Nephron progenitor cell (in vitro differentiated cells): Measurements from ENCODE around the gene NEO1.

Source experiments
- DNase-seq: peaks from one replicate; pipeline ENCODE4 v3.0.0; 2021
- H3K27ac Mint-ChIP-seq: 2 replicates; pipeline ENCODE4 v1.8.0; 2021; ENCODE audit warnings: mild to moderate bottlenecking, moderate library complexity, mixed read lengths
- H3K27me3 Mint-ChIP-seq: 2 replicates; pipeline ENCODE4 v1.8.0; 2021; ENCODE audit warnings: mild to moderate bottlenecking, low read depth, mixed read lengths; ENCODE audit not compliant: poor library complexity
- H3K36me3 Mint-ChIP-seq: 2 replicates; pipeline ENCODE4 v1.8.0; 2021; ENCODE audit warnings: low read depth, mixed read lengths
- H3K4me1 Mint-ChIP-seq: 2 replicates; pipeline ENCODE4 v1.8.0; 2021; ENCODE audit warnings: mixed read lengths
- H3K4me3 Mint-ChIP-seq: 2 replicates; pipeline ENCODE4 v1.8.0; 2021; ENCODE audit warnings: mild to moderate bottlenecking, moderate library complexity, mixed read lengths
- H3K9me3 Mint-ChIP-seq: 2 replicates; pipeline ENCODE4 v1.8.0; 2021; ENCODE audit warnings: mild to moderate bottlenecking, moderate library complexity, mixed read lengths
- TF ChIP-seq, protein P1 (sequence below): fragments of 200-600 bp; sonication (generic); IDR thresholded peaks from 2 replicates; pipeline ENCODE4 v1.5.0; 2021; ENCODE audit warnings: antibody characterized with exemption

NEO1 gene

DNA sequence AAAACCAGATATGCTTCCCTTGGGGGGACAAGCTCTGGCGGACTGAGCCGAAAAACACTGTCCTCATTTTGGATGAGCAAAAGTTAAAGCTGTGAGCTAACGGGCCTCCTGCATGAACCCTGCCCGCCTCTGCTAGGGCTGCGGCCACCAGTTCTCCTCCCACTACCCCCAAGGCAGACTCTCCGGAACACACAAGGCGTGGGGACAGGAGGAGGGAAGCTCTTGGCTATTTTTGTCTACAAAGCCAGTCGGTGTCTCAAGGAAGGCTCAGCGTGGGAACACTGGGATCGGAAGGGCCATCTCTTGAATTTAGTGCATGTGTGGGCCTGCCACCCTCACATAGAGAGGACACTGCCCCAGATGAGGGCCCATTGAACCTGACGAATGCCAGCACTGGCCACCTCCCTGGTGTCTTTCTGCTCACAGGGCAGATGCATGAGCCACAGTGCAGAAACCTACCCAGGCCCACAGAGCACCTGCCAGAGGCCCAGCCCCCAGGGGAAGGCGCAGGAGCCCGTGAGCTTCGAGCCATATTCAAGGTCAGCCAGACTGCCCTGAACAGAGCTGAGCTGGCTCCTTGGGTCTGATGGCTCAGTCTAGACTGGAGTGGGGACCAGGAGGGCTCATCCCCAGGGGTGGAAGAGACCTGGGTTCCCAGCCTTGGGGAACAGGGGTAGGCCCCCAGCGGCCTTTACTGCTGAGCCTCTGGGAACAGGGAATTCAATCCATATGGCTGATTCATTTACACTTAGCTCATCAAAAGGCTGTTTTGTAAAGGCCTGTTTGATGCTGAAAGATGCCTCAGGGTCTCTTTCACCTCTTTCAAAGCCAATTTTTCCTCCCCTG is 278.2 kb downstream of the NEO1 start:
- TF ChIP-seq, protein P1, sequence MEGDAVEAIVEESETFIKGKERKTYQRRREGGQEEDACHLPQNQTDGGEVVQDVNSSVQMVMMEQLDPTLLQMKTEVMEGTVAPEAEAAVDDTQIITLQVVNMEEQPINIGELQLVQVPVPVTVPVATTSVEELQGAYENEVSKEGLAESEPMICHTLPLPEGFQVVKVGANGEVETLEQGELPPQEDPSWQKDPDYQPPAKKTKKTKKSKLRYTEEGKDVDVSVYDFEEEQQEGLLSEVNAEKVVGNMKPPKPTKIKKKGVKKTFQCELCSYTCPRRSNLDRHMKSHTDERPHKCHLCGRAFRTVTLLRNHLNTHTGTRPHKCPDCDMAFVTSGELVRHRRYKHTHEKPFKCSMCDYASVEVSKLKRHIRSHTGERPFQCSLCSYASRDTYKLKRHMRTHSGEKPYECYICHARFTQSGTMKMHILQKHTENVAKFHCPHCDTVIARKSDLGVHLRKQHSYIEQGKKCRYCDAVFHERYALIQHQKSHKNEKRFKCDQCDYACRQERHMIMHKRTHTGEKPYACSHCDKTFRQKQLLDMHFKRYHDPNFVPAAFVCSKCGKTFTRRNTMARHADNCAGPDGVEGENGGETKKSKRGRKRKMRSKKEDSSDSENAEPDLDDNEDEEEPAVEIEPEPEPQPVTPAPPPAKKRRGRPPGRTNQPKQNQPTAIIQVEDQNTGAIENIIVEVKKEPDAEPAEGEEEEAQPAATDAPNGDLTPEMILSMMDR, result no peak
- DNase-seq, result no peak
- Mint-ChIP-seq H3K4me3 (no peak overlapping the region), H3K36me3 (no peaks in the 10 kb centered on the region), H3K27ac (peak overlapping the region; percentile 34), H3K4me1 (peaks cover 30% of the 10 kb centered on the region), H3K27me3 (peaks cover 3% of the 10 kb centered on the region), H3K9me3 (no peaks in the 10 kb centered on the region)

GRCh38 chr15:73331501-73331900 is 279.2 kb downstream of the NEO1 start:
- Mint-ChIP-seq H3K27ac (no peak overlapping the region), H3K36me3 (no peaks in the 10 kb centered on the region), H3K9me3 (no peaks in the 10 kb centered on the region), H3K4me3 (no peak overlapping the region), H3K27me3 (peaks cover 3% of the 10 kb centered on the region), H3K4me1 (peaks cover 20% of the 10 kb centered on the region)
- no peak for DNase-seq
- TF ChIP-seq, protein P1, result no peak

GRCh38 chr15:73331991-73332925 is 280.0 kb downstream of the NEO1 start:
- TF ChIP-seq, protein P1, result no peak
- H3K27ac Mint-ChIP-seq, result no peak overlapping the region
- H3K27me3 Mint-ChIP-seq, result peaks cover 3% of the 10 kb centered on the region
- no peaks in the 10 kb centered on the region for H3K9me3 Mint-ChIP-seq
- H3K4me3 Mint-ChIP-seq, result no peak overlapping the region
- H3K4me1 Mint-ChIP-seq, result peaks cover 19% of the 10 kb centered on the region
- no peaks in the 10 kb centered on the region for H3K36me3 Mint-ChIP-seq
- no peak for DNase-seq

GRCh38 chr15:73333001-73333400 is 280.7 kb downstream of the NEO1 start:
- no peak for DNase-seq
- TF ChIP-seq, protein P1, result no peak
- no peak overlapping the region for H3K4me3 Mint-ChIP-seq
- no peaks in the 10 kb centered on the region for H3K36me3 Mint-ChIP-seq
- H3K27ac Mint-ChIP-seq, result no peak overlapping the region
- peaks cover 17% of the 10 kb centered on the region for H3K4me1 Mint-ChIP-seq
- H3K27me3 Mint-ChIP-seq, result peaks cover 3% of the 10 kb centered on the region
- H3K9me3 Mint-ChIP-seq, result no peaks in the 10 kb centered on the region

GRCh38 chr15:73334086-73334485 is 281.8 kb downstream of the NEO1 start:
- H3K4me1 Mint-ChIP-seq, result peaks cover 7% of the 10 kb centered on the region
- H3K27me3 Mint-ChIP-seq, result peaks cover under 1% of the 10 kb centered on the region
- H3K9me3 Mint-ChIP-seq, result no peaks in the 10 kb centered on the region
- no peaks in the 10 kb centered on the region for H3K36me3 Mint-ChIP-seq
- TF ChIP-seq, protein P1, result no peak
- no peak for DNase-seq
- no peak overlapping the region for H3K4me3 Mint-ChIP-seq
- no peak overlapping the region for H3K27ac Mint-ChIP-seq
